ENCODE results near the gene TMEM116. TPM values are rescaled to one million over a fixed set of nuclear protein-coding genes. Genes with fewer than 3 reads are reported as not detected.

TMEM116 gene
- total RNA-seq, 1 donor from 2014 or later, result 16.7 TPM

GRCh38 chr12:111978545-111978944 is 34.4 kb downstream of the TMEM116 start:
- Mint-ChIP-seq H3K4me3 (no peak overlapping the region), H3K9me3 (no peaks in the 10 kb centered on the region), H3K27me3 (ENCODE audit: low read depth) (no peaks in the 10 kb centered on the region), H3K36me3 (ENCODE audit: low read depth) (no peaks in the 10 kb centered on the region), H3K27ac (ENCODE audit: unreplicated experiment) (no peak overlapping the region), H3K4me1 (no peaks in the 10 kb centered on the region)
- DNase-seq (ENCODE audit: low read depth, low spot score), result no peak
- no peak for TF ChIP-seq CTCF (conservative IDR thresholded peaks at IDR 0.05)

GRCh38 chr12:111976860-111977259 is 36.1 kb downstream of the TMEM116 start:
- Mint-ChIP-seq H3K4me3 (no peak overlapping the region), H3K27ac (ENCODE audit: unreplicated experiment) (no peak overlapping the region), H3K4me1 (no peaks in the 10 kb centered on the region), H3K36me3 (ENCODE audit: low read depth) (no peaks in the 10 kb centered on the region), H3K9me3 (no peaks in the 10 kb centered on the region), H3K27me3 (ENCODE audit: low read depth) (no peaks in the 10 kb centered on the region)
- no peak for TF ChIP-seq CTCF (conservative IDR thresholded peaks at IDR 0.05)
- no peak for DNase-seq (ENCODE audit: low read depth, low spot score)

- Mint-ChIP-seq H3K27me3 (ENCODE audit: low read depth) (no peaks in the 10 kb centered on the region), H3K4me1 (no peaks in the 10 kb centered on the region), H3K9me3 (no peaks in the 10 kb centered on the region), H3K27ac (ENCODE audit: unreplicated experiment) (no peak overlapping the region), H3K4me3 (no peak overlapping the region), H3K36me3 (ENCODE audit: low read depth) (no peaks in the 10 kb centered on the region)
- TF ChIP-seq CTCF (conservative IDR thresholded peaks at IDR 0.05), result no peak
- DNase-seq (ENCODE audit: low read depth, low spot score), result no peak
Measured at GRCh38 chr12:111976291-111976690, 36.7 kb downstream of the TMEM116 start.

- no peaks in the 10 kb centered on the region for H3K27me3 Mint-ChIP-seq (ENCODE audit: low read depth)
- TF ChIP-seq CTCF (conservative IDR thresholded peaks at IDR 0.05), result no peak
- DNase-seq (ENCODE audit: low read depth, low spot score), result no peak
- peaks cover 4% of the 10 kb centered on the region for H3K36me3 Mint-ChIP-seq (ENCODE audit: low read depth)
- no peaks in the 10 kb centered on the region for H3K4me1 Mint-ChIP-seq
- no peak overlapping the region for H3K27ac Mint-ChIP-seq (ENCODE audit: unreplicated experiment)
- peaks cover 2% of the 10 kb centered on the region for H3K9me3 Mint-ChIP-seq
- H3K4me3 Mint-ChIP-seq, result no peak overlapping the region
Measured at GRCh38 chr12:111975161-111975931, 37.6 kb downstream of the TMEM116 start.

GRCh38 chr12:111971800-111972199 is 41.2 kb downstream of the TMEM116 start:
- Mint-ChIP-seq H3K4me3 (no peak overlapping the region), H3K27ac (ENCODE audit: unreplicated experiment) (no peak overlapping the region), H3K36me3 (ENCODE audit: low read depth) (peaks cover 7% of the 10 kb centered on the region), H3K9me3 (peaks cover 2% of the 10 kb centered on the region), H3K4me1 (no peaks in the 10 kb centered on the region), H3K27me3 (ENCODE audit: low read depth) (no peaks in the 10 kb centered on the region)
- TF ChIP-seq CTCF (conservative IDR thresholded peaks at IDR 0.05), result no peak
- no peak for DNase-seq (ENCODE audit: low read depth, low spot score)
